Esophagus squamous epithelium (tissue), 5 donors: ENCODE measurements around the gene BEND3. TPM values are rescaled to one million over a fixed set of nuclear protein-coding genes. Genes with fewer than 3 reads are reported as not detected.

ENCODE experiments used
- DNase-seq: peaks from one replicate; lab custom pipeline; 2025; lab: John Stamatoyannopoulos, UW
- H3K27ac ChIP-seq, 4 donors: fragments of 200-600 bp; sonication (generic); one replicate each; pipeline ENCODE4 v1.5.1; 2016 to 2019; ENCODE audit warnings: mild to moderate bottlenecking in 1 of 4
- H3K27me3 ChIP-seq, 4 donors: fragments of 200-600 bp; sonication (generic); 1 replicate in 3 of 4; 2 replicates in 1 of 4; pipeline versions ENCODE4 v1.5.1 to v1.6.0; 2017 to 2021; ENCODE audit warnings: antibody characterized with exemption in 1 of 4
- H3K36me3 ChIP-seq, 3 donors: fragments of 200-600 bp; sonication (generic); one replicate each; pipeline ENCODE4 v1.5.1; 2016 to 2019
- H3K4me1 ChIP-seq, 3 donors: fragments of 200-600 bp; sonication (generic); one replicate each; pipeline ENCODE4 v1.5.1; 2017 to 2019
- H3K4me3 ChIP-seq, 4 donors: fragments of 200-600 bp; sonication (generic); 1 replicate in 3 of 4; 2 replicates in 1 of 4; pipeline ENCODE4 v1.5.1; 2016 to 2019; ENCODE audit warnings: mild to moderate bottlenecking in 2 of 4, moderate library complexity in 1 of 4
- H3K9me3 ChIP-seq, 3 donors: fragments of 200-600 bp; sonication (generic); one replicate each; pipeline ENCODE4 v1.5.1; 2016 to 2019
- CTCF ChIP-seq, 6 experiments: fragments of 450-650 bp in 4 of 6; fragments of 200-600 bp in 2 of 6; sonication (generic) in 2 of 6; IDR thresholded peaks; one replicate each; pipeline ENCODE4 v1.5.1; 2016 to 2019; ENCODE audit warnings: antibody characterized with exemption in 6 of 6, mild to moderate bottlenecking in 4 of 6, moderate library complexity in 4 of 6
- POLR2A ChIP-seq, 4 donors: fragments of 450-650 bp; IDR thresholded peaks; one replicate each; pipeline ENCODE4 v1.6.1; 2017; ENCODE audit warnings: antibody characterized with exemption in 4 of 4, mild to moderate bottlenecking in 4 of 4, moderate library complexity in 3 of 4
- WGBS, 2 donors: methylation state at CpG; one replicate each; pipeline ENCODE4 v1.1.5; 2018; 5-methylcytosine and 5-hydroxymethylcytosine counted together
- intact Hi-C: fragments of 100-400 bp; cut with DNase I; formaldehyde crosslinking; loops from one replicate; pipeline ENCODE4 v1.15.0; 2022
- total RNA-seq, 4 donors: library from RNA; depleted of rRNA; stranded (reverse); fragments of >200 nt; gene quantifications; one replicate each; pipeline ENCODE4 v1.1.0, GENCODE V29; 2016
- donor health status: DM: yes; HTN: yes; CAD: no.

Gene BEND3
- total RNA-seq, 4 donors from 2014 or later: 2.0 to 3.6 (median 2.8) TPM

- intact Hi-C loops: no loop called here
- TF ChIP-seq POLR2A (IDR thresholded peaks at IDR 0.05) (no peak), CTCF (IDR thresholded peaks at IDR 0.05) (no peak)
- WGBS, 2 donors: 60 to 67% methylated on average over 5 of the region's 6 CpGs
- Histone ChIP-seq H3K36me3 (peaks cover 0 to 2% (median 0%) of the 10 kb centered on the region in 3 donors), H3K9me3 (no peaks in the 10 kb centered on the region), H3K27me3 (no peaks in the 10 kb centered on the region), H3K4me3 (no peak overlapping the region), H3K4me1 (no peaks in the 10 kb centered on the region), H3K27ac (no peak overlapping the region)
- DNase-seq: no peak
Observed at GRCh38 chr6:107075951-107076381, 39.3 kb downstream of the BEND3 start.

- 73 to 96% methylated on average over 3 to 10 of the region's 12 CpGs for WGBS, 2 donors
- no peak overlapping the region for H3K27ac ChIP-seq
- H3K9me3 ChIP-seq: no peaks in the 10 kb centered on the region
- intact Hi-C loops: no loop called here
- no peak overlapping the region for H3K4me3 ChIP-seq
- TF ChIP-seq CTCF (IDR thresholded peaks at IDR 0.05): no peak
- no peak for TF ChIP-seq POLR2A (IDR thresholded peaks at IDR 0.05)
- H3K4me1 ChIP-seq: no peaks in the 10 kb centered on the region
- no peak for DNase-seq
- H3K36me3 ChIP-seq: peaks cover 0 to 29% (median 0%) of the 10 kb centered on the region in 3 donors
- H3K27me3 ChIP-seq: no peaks in the 10 kb centered on the region
Observed at GRCh38 chr6:107070686-107071085, 44.6 kb downstream of the BEND3 start.

- Histone ChIP-seq H3K36me3 (peaks cover 0 to 29% (median 0%) of the 10 kb centered on the region in 3 donors), H3K9me3 (no peaks in the 10 kb centered on the region), H3K4me1 (peaks cover 0 to under 1% (median under 1%) of the 10 kb centered on the region in 3 donors), H3K27ac (no peak overlapping the region), H3K4me3 (no peak overlapping the region), H3K27me3 (no peaks in the 10 kb centered on the region)
- no peak for DNase-seq
- WGBS, 2 donors: 93 to 94% methylated on average over 18 to 20 of the region's 53 CpGs
- intact Hi-C loops: no loop called here
- TF ChIP-seq CTCF (IDR thresholded peaks at IDR 0.05): no peak
- no peak for TF ChIP-seq POLR2A (IDR thresholded peaks at IDR 0.05)
Observed at GRCh38 chr6:107069631-107070548, 45.4 kb downstream of the BEND3 start.

GRCh38 chr6:107068691-107069630, 46.4 kb downstream of the BEND3 start:
- Histone ChIP-seq H3K27ac (no peak overlapping the region), H3K4me3 (no peak overlapping the region), H3K9me3 (no peaks in the 10 kb centered on the region), H3K27me3 (no peaks in the 10 kb centered on the region), H3K4me1 (peaks cover 0 to 6% (median 6%) of the 10 kb centered on the region in 3 donors), H3K36me3 (peaks cover 0 to 29% (median 0%) of the 10 kb centered on the region in 3 donors)
- no peak for TF ChIP-seq POLR2A (IDR thresholded peaks at IDR 0.05)
- no peak for TF ChIP-seq CTCF (IDR thresholded peaks at IDR 0.05)
- 97 to 98% methylated on average over 11 to 53 of the region's 69 CpGs for WGBS, 2 donors
- intact Hi-C loops: no loop called here
- DNase-seq: no peak
